Uterus (tissue), 2 donors: ENCODE data around the gene DCLK3.

Experiments used
- CTCF ChIP-seq, 4 experiments: fragments of 200-600 bp in 2 of 4; fragments of 450-650 bp in 2 of 4; sonication (generic) in 2 of 4; IDR thresholded peaks; one replicate each; pipeline ENCODE4 v1.5.1; 2016 to 2019; ENCODE audit warnings: antibody characterized with exemption in 4 of 4, mild to moderate bottlenecking in 2 of 4, moderate library complexity in 1 of 4
- POLR2A ChIP-seq, 2 donors: fragments of 450-650 bp; IDR thresholded peaks; one replicate each; pipeline ENCODE4 v1.6.1; 2016; ENCODE audit warnings: antibody characterized with exemption in 2 of 2, mild to moderate bottlenecking in 1 of 2, moderate library complexity in 1 of 2

- no peak for TF ChIP-seq CTCF (IDR thresholded peaks at IDR 0.05)
- TF ChIP-seq POLR2A (IDR thresholded peaks at IDR 0.05), result no peak
Measured at GRCh38 chr3:36669764-36670163, 94.6 kb downstream of the DCLK3 start.
